Activated CD8-positive, alpha-beta memory T cell treated with anti-CD3 and anti-CD28 coated beads for 1 hour (primary cell): Measurements from ENCODE around the gene CA12.

Experiments
- DNase-seq, 2 donors: peaks; one replicate each; pipeline ENCODE4 v3.0.0-alpha.2; 2020; ENCODE audit warnings: low read depth in 1 of 2; ENCODE audit errors: extremely low read depth in 1 of 2

CA12 gene

GRCh38 chr15:63379492-63380150 is 2.0 kb downstream of the CA12 start:
- DNase-seq: no peak

DNA sequence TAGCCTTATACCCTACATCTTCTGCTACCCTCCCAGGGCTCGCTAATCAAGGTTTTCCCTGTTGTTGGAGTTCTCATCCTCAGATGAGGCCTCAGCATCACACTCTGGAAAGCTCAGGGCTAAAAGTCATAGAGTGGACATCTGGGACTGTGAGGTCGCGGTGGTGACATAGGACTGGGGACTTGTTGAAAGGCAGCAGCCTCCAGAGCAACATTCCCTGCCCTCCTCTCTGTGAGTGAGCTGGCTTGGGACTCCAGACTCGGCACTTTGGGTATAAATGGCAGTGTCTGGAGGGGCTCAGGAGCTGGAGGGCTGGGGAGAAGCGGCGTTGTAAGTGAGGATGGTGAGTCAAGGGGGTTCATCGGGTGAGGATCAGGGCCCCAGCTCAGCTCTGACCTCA is 2.7 kb downstream of the CA12 start:
- DNase-seq: no peak

GRCh38 chr15:63374686-63375520 is 6.7 kb downstream of the CA12 start:
- DNase-seq: no peak

DNA sequence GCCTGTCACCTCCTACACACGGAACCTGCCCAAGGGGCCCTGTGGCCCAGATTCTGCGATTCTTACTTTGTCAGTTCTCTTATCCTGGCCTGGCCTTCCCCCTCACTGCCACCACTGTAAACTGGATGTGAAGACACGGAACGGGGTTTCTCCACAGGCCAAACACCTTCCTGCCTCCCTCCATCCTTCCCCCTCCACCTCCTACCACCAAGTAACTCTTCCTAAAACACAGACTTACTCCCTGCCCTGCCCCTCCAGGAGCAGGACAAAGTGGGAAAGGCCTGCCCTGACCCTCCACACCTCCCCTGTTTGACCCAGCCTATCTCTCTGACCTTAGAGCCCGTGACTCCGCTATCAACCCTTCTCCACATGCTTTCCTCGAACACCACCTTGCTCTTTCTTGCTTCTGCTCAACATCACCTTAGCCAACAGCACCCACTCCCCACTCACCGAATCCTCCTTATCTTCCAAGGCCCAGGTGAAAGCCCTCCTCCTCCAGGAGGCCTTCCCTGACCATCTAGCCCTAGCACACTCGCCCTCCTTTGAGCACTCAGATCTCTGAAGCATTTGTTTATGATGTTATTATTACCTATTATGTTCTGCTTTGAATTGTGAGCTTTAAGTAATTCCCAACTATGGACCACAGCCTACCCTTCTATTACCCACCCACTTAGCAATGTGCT is 7.6 kb downstream of the CA12 start:
- no peak for DNase-seq

- no peak for DNase-seq
Observed at GRCh38 chr15:63373330-63373729, 8.3 kb downstream of the CA12 start.

GRCh38 chr15:63372753-63373152 is 8.9 kb downstream of the CA12 start:
- no peak for DNase-seq

GRCh38 chr15:63372018-63372705 is 9.5 kb downstream of the CA12 start:
- DNase-seq: no peak

GRCh38 chr15:63371297-63371918 is 10.2 kb downstream of the CA12 start:
- no peak for DNase-seq

GRCh38 chr15:63370764-63371163 is 10.9 kb downstream of the CA12 start:
- DNase-seq: no peak

- DNase-seq: no peak
Observed at GRCh38 chr15:63369781-63370180, 11.9 kb downstream of the CA12 start.

- DNase-seq: no peak
Observed at GRCh38 chr15:63369296-63369695, 12.3 kb downstream of the CA12 start.

- DNase-seq: no peak
Observed at GRCh38 chr15:63368503-63368902, 13.1 kb downstream of the CA12 start.

DNA sequence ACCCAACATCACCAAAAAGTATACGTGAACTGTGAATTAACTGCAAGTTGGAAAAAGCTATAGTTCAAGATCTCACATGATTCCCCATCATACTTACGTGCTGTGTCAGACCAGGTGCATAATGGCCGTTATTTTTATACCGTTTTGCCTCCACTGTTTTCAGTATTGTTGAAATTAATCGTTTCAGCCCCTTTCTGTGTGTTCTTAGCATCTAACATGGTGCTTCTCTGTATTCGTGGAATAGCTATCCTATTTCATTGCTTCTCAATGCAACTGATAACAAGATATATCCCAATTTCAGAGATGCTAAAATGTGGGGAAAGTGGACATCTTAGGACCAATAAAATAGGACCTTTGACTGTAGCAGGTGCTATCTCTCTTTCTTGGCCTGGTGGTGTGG is 13.7 kb downstream of the CA12 start:
- DNase-seq: no peak

- DNase-seq: no peak
Observed at GRCh38 chr15:63367390-63367789, 14.3 kb downstream of the CA12 start.

DNA sequence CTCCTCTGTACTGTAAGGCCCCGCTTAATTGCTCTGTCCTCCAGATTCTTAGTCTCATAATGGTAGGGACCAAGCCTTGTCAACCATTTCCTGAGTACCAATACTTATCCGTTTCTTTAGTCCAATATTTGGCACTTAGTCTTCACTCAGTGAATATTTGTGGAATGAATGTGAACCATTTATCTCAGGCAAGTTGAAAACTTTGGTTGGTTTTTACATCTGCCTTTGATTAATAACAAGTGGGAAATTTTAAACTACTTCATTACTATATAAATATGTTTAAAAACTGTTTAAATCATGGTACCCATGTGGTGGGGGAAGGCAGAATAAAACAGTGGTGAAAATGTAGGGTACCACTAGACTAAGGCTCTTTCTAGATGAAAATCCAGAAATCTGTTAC is 15.2 kb downstream of the CA12 start:
- no peak for DNase-seq

- DNase-seq: no peak
Observed at GRCh38 chr15:63365273-63365680, 16.4 kb downstream of the CA12 start.

GRCh38 chr15:63364399-63365272 is 17.0 kb downstream of the CA12 start:
- no peak for DNase-seq

DNA sequence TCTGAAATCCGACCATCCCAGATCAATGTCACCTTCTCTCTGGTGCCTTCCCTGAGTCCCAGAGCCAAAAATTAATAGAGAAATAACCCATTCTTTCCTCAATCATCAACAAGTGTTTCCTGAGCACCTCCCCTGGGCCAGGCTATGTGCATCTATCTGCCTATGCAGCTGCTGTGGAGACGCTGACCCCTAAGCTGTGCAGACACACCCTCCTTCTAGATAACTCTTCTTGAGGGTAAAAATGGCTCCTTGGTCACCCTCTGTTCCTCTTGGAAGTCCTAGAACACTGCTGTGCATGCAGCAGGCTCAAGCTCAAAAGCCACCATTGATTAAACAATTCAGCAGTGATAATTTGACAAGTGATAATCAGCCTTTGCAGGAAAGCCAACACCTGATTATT is 18.4 kb downstream of the CA12 start:
- no peak for DNase-seq

DNA sequence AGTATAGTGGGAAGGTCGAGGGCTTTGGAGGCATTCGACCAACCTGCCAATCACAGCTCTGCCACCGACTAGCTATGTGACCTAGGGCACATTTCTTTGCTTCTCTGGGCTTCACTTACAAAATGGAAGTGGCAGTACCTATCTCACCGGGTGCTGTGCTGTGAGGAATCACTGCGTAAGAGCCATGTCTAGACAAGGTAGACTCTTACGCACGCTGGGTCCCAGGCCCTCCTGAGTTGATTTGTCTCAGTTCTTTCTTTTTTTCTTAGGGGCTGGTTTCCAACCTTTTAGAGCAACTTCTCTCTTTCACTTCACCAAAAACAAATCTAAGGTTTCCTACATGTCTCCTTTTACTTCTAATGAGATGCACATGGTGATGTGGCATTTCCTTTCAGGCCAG is 18.8 kb downstream of the CA12 start:
- no peak for DNase-seq

DNA sequence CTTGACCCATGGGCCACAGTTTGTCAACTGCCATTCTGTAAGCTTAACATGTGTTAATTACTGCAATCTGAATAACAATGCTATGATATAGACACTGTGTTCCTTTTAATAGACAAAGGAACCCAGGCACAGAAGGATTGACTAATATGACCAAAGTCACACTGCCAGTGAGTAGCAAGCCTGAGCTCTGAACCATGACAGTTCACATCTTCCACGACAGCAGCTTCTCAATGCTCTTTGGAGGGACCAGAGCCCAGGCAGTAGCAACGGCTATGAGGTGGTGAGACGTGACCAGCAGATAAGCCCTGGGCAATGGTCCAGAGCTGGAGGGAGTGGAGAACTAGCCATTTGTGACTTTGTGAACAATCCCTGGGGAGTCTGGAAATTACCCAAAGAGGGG is 19.4 kb downstream of the CA12 start:
- DNase-seq: no peak
